Activated CD4-positive, alpha-beta T cell treated with anti-CD3 and anti-CD28 coated beads, Interleukin-2, amount 50 U/mL, for 16 hours (primary cell): ENCODE results near the gene ZNF579.
"Not testable (repeated sequence)": the region's sequence is repeated elsewhere in the genome, so short reads cannot be mapped to it uniquely, and the experiment has no call there.

ENCODE experiments used
- DNase-seq: peaks from one replicate; pipeline ENCODE4 v3.0.0-alpha.2; 2020

The ZNF579 gene

DNA sequence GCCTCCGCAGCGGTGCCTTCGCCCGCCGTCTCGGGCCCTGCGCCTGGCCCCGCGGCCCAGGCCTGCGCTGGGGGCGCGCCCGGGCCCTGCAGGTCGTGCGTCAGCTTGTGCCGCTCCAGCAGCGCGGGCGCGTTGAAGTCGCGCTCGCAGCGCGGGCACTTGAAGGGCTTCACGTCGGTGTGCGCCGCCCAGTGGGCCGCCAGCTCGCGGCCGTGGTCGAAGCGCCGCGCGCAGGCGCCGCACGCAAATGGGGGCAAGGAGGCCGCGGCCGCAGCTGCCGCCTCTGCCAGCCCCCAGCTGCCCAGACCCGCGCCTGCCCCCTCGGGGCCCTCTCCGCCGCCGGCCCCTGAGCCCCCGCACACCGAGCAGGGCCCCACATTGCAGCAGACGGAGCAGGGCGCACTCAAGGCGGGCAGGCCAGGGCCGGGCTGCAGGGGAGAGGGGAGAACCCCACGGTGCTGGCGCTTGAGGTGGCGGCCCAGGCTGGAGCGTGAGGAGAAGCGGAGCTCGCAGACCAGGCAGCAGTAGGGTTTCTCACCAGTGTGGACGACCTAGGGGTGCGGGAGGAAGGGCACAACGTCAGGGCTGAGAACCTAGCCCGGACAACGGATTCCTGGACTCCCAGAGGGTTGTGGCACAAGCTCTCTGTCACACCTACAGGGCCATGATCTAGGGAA lies 12.6 kb upstream of the ZNF579 start:
- DNase-seq = no peak

- DNase-seq = no peak
Measured at GRCh38 chr19:55592391-55593090, 11.9 kb upstream of the ZNF579 start.

GRCh38 chr19:55591555-55591954 lies 10.9 kb upstream of the ZNF579 start:
- no peak for DNase-seq

DNA sequence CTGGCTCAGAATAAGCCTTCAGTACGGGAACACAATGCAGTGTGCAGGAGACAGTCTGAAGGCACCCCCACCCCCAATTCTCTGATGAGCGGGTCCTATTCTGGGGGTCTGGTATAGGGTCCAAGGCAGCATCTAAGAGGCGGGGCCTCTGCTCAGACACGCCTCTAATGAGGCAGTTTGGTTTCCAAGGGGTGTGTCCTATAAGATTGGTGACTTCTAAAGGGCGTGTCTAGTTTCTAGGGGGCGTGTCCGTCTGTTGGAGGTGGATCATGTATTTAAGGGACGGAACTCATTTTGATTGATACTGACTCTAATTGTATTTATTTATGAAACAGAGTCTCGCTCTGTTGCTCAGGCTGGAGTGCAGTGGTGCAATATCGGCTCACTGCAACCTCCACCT lies 10.0 kb upstream of the ZNF579 start:
- DNase-seq = no peak

GRCh38 chr19:55590109-55590508 lies 9.5 kb upstream of the ZNF579 start:
- DNase-seq = no peak

- no peak for DNase-seq
Measured at GRCh38 chr19:55588738-55589137, 8.1 kb upstream of the ZNF579 start.

GRCh38 chr19:55586976-55587668 lies 6.5 kb upstream of the ZNF579 start:
- DNase-seq = peak; percentile 86

- no peak for DNase-seq
Measured at GRCh38 chr19:55585658-55586339, 5.2 kb upstream of the ZNF579 start.

GRCh38 chr19:55584871-55585270 lies 4.2 kb upstream of the ZNF579 start:
- DNase-seq = no peak

DNA sequence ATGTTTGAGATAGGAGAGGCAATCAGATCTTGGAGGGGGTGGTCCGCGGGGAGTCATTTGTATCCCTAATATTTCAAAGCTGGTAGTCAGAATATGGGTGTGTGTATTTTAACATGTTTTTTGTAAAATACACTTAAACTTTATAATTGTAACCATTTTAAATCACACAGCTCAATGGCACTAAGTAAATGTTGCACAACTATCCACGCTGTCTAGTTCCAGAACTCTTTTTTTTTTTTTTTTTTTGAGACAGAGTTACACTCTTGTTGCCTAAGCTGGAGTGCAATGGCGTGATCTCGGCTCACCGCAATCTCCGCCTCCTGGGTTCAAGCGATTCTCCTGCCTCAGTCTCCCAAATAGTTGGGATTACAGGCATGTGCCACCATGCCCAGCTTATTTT lies 3.2 kb upstream of the ZNF579 start:
- not testable (repeated sequence) for DNase-seq

GRCh38 chr19:55582284-55582683 lies 1.6 kb upstream of the ZNF579 start:
- DNase-seq = not testable (repeated sequence)

DNA sequence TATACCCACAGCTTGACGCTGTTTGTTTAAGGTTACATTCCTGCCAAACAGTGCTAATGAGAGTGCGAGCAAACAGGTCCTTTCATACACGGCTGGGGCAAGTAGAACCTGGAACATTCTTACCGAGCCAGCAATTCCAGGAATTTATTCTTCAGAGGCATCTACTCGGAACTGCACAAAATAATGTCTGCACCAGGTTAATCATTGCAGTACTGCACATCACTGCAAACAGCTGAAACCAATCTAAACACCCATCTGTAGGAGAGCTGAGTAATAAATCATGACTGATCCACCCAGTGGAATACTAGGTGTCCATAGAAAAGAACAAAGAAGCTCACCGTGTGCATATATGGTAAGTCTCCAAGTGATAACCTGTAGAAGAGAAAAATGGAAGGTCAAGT lies 1.2 kb upstream of the ZNF579 start:
- no peak for DNase-seq

GRCh38 chr19:55581145-55581822 lies 636 bp upstream of the ZNF579 start:
- no peak for DNase-seq

DNA sequence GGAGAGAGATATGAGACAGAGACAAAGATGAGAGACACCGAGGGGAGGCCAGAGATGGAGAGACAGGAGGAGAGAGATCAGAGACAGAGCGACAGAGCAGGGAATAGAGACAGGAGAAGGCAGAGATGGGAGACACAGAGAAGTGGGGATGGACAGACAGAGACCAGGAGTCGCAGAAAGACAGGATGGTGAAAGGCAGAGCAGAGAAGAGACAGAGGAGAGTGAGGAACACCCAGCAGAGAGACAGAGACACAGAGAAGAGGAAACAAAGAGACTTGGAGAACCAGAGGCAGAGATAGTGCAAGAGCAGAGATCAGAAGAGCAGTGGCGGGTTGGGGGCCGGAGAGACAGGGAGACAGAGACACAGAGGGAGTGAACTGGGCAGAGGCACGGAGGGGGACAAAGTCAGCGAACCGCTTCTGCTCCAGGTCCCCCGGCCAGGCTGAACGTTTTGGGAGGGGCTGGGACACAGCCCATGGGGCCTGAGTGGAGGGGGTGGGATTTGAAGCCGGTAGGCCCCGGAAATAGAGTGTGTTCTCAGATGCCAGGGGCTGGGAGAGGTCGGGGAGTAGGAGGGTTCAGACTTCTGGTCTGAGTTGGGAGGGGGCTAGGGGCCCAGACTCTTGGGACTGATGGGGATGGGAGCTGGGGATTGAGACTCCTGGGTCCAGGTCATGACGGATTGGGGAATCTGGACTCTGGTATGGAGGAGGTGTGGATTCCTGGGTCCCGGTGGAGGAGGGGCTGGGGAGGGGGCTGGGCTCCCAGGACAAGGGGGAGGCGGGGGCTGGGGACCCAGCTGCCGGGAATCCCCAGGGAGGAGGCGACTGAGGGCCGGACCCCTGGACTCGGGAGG lies 654 bp downstream of the ZNF579 start:
- no peak for DNase-seq

DNA sequence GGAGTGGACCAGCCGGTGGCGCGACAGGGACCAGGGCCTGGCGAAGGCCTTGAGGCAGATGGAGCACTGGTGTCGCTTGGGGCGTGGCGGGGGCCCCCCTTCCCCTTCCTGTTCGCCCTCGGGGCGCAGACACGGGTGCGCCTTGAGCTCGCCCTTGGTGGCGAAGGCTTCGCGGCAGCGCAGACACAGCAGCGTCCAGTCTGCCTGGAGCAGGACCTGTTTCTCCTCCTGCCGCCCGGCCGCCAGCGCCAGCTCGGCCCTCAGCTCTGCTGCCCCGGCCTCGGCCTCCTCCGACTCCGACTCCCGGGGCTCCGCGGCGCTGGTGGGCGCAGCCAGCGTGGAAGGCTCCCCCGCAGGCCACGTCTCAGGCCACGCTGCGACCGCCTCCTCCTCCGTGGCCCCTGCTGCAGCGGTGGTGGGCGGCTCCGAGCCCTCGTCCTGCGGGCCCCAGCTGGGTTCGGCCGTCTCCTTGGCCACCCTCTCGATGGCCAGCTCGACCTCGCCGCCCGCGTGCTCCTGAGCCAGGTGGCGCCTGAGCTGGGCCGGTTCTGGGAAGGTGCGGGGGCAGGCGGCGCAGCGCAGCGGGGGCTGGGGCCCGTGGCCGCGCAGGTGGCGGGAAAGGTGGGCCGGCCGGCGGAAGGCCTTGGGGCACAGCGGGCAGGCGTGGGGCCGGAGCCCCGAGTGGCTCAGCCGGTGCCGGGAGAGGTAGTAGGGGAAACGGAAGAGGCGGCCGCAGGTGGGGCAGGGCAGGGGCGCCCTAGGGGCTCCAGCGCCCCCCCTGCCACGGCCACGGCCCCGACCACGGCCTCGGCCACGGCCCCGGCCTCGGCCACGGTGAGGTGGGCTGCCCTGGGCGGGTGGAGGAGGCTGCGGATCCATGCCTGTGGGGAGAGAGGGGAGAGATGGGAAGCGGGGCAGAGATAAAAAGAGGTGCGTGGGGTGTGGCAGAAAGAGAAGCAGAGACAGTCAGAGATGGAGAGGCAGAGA lies 1.6 kb downstream of the ZNF579 start:
- no peak for DNase-seq

DNA sequence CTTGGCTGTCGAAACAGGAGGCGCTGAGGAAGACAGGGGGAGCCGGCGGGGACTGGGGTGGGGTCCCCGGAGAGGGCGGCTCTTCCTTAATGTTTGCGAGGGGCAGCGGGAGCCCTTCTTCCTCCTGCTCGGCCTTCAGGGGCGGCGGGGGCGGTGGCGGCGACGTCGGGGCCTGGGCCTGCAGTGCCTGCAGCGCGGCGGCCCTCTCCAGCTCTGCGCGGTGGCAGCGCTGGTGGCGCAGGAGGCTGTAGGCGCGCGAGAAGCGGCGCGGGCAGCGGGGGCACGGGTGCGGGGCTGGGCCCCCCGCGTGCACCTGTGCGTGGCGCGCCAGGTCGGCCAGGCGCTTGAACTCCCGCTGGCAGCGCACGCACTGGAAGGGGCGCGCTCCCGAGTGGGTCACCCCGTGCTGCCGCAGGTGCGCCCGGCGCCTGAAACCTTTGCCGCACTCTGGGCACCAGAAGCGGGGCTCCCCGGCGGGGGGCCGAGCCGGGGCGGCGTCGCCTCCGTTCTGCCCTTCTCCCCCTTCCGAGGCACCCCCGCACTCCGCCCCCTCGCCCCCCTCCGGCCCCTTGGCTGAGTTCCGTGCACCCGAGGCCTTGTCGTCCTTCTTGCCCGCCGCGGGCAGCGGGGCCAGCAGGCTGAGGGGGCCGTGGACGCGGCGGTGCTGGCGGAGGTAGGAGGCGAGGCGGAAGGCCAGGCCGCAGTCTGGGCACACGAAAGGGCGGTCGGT lies 2.5 kb downstream of the ZNF579 start:
- DNase-seq = no peak

DNA sequence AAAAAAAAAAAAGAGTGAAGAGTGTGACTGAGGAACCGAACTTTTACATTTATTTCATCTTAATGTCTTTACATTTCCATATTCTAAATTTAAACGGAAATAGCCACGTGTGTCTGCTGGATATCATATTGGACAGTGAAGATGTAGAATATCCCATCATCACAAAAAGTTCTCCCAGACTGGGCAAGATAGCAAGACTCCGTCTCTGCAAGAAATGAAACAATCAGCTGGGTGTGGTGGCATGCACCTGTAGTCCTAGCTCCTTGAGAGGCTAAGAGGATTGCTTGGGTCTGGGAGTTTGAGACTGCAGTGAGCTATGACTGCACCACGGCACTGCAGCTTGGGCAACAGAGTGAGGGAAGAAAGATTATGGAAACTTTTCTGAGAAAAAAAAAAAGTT lies 3.9 kb downstream of the ZNF579 start:
- DNase-seq = no peak

- not testable (repeated sequence) for DNase-seq
Measured at GRCh38 chr19:55573929-55574328, 6.7 kb downstream of the ZNF579 start.

- not testable (repeated sequence) for DNase-seq
Measured at GRCh38 chr19:55569477-55569876, 11.2 kb downstream of the ZNF579 start.
